Measurements from ENCODE around the gene ZNF468.
"Not testable (repeated sequence)": the region's sequence is repeated elsewhere in the genome, so short reads cannot be mapped to it uniquely, and the experiment has no call there.

DNA sequence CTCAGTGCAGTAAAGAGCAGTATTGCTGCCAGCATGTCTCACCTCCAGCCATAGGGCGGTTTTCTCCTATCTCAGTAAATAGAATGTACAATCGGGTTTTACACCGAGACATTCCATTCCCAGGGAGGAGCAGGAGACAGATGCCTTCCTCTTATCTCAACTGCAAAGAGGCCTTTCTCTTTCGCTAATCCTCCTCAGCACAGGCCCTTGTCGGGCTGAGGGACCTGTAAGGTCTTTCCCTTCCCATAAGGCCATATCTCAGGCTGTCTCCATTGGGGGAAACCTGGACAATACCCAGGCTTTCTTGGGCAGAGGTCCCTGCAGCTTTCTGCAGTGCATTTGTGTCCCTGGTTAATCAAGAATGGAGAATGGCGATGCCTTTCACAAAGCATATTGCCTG, 15.6 kb upstream of the ZNF468 start:
- TF ChIP-seq, protein P1, sequence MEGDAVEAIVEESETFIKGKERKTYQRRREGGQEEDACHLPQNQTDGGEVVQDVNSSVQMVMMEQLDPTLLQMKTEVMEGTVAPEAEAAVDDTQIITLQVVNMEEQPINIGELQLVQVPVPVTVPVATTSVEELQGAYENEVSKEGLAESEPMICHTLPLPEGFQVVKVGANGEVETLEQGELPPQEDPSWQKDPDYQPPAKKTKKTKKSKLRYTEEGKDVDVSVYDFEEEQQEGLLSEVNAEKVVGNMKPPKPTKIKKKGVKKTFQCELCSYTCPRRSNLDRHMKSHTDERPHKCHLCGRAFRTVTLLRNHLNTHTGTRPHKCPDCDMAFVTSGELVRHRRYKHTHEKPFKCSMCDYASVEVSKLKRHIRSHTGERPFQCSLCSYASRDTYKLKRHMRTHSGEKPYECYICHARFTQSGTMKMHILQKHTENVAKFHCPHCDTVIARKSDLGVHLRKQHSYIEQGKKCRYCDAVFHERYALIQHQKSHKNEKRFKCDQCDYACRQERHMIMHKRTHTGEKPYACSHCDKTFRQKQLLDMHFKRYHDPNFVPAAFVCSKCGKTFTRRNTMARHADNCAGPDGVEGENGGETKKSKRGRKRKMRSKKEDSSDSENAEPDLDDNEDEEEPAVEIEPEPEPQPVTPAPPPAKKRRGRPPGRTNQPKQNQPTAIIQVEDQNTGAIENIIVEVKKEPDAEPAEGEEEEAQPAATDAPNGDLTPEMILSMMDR (IDR thresholded peaks at IDR 0.05; ENCODE audit: low read length), result not testable (repeated sequence)
- not testable (repeated sequence) for TF ChIP-seq EZH2phosphoT487 (IDR thresholded peaks at IDR 0.05; ENCODE audit: low read length)

All from MM.1S (cell line).